H1 (cell line): ENCODE data around the gene UHRF1. TPM values are rescaled to one million over a fixed set of nuclear protein-coding genes. Genes with fewer than 3 reads are reported as not detected.

Source experiments
- CTCF ChIA-PET: fragments of 300-600 bp; sonication (Branson Sonifier 250); formaldehyde crosslinking; loops from one replicate; lab custom pipeline; 2021; ENCODE audit not compliant: partially characterized antibody; lab: Charles Lee
- POLR2A ChIA-PET: fragments of 300-600 bp; sonication (Branson Sonifier 250); formaldehyde crosslinking; loops from one replicate; lab custom pipeline; 2021; ENCODE audit warnings: inconsistent platforms; ENCODE audit not compliant: partially characterized antibody; lab: Charles Lee
- DNase-seq, 2 experiments: peaks; one replicate each; pipeline versions ENCODE4 v3.0.0 to v3.0.0-alpha.2; 2010 to 2022; ENCODE audit warnings: low spot score in 2 of 2, low read depth in 1 of 2, mixed read lengths in 1 of 2
- FAIRE-seq: peaks from 2 replicates; lab custom pipeline; 2011; peaks lifted over from hg19 to GRCh38; lab: Jason Lieb, UNC
- H2AFZ ChIP-seq: 2 replicates; pipeline ENCODE4 v1.8.1; 2012; ENCODE audit warnings: low read length, inconsistent platforms
- H2AK5ac ChIP-seq: 2 replicates; pipeline ENCODE4 v1.6.1; 2013; ENCODE audit warnings: low read depth, low read length
- H2BK120ac ChIP-seq: replicated peaks from 2 replicates; pipeline ENCODE3; 2013; ENCODE audit warnings: low read depth, low read length, inconsistent platforms
- H2BK12ac ChIP-seq: 2 replicates; pipeline ENCODE4 v1.6.1; 2013; ENCODE audit warnings: low read depth, low read length
- H2BK15ac ChIP-seq: 2 replicates; pipeline ENCODE4 v1.6.1; 2013; ENCODE audit warnings: low read length
- H2BK20ac ChIP-seq: 2 replicates; pipeline ENCODE4 v1.6.1; 2013; ENCODE audit warnings: low read length
- H2BK5ac ChIP-seq: 2 replicates; pipeline ENCODE4 v1.6.1; 2013; ENCODE audit warnings: low read depth, low read length
- H3K14ac ChIP-seq: 2 replicates; pipeline ENCODE4 v1.6.1; 2013; ENCODE audit warnings: inconsistent platforms; ENCODE audit not compliant: insufficient read length
- H3K18ac ChIP-seq: 2 replicates; pipeline ENCODE4 v1.6.1; 2013; ENCODE audit warnings: low read length; ENCODE audit errors: extremely low read depth
- H3K23ac ChIP-seq: 2 replicates; pipeline ENCODE4 v1.6.1; 2013; ENCODE audit warnings: inconsistent platforms; ENCODE audit not compliant: insufficient read length
- H3K23me2 ChIP-seq: 2 replicates; pipeline ENCODE4 v1.6.1; 2013; ENCODE audit warnings: low read depth, low read length
- H3K27ac ChIP-seq: 2 replicates; pipeline ENCODE4 v1.6.1; 2011; ENCODE audit warnings: low read depth, low read length, inconsistent platforms
- H3K27me3 ChIP-seq, 4 experiments: replicated peaks in 1 of 4; 1 replicate in 1 of 4; 2 replicates in 3 of 4; pipeline versions ENCODE4 v1.6.1 to v1.8.1; 2011 to 2013; ENCODE audit warnings: low read length in 3 of 4, mild to moderate bottlenecking in 3 of 4, inconsistent platforms in 2 of 4, mixed read lengths in 2 of 4, moderate library complexity in 1 of 4; ENCODE audit not compliant: control insufficient read depth in 3 of 4, insufficient read depth in 3 of 4; ENCODE audit errors: extremely low read depth in 1 of 4
- H3K36me3 ChIP-seq, 4 experiments: 2 replicates each; pipeline versions ENCODE4 v1.6.1 to v1.8.1; 2011 to 2013; ENCODE audit warnings: mild to moderate bottlenecking in 4 of 4, low read length in 3 of 4, moderate library complexity in 2 of 4, control low read depth in 1 of 4, inconsistent platforms in 1 of 4; ENCODE audit not compliant: insufficient read depth in 4 of 4, control insufficient read depth in 2 of 4
- H3K4ac ChIP-seq: replicated peaks from 2 replicates; pipeline ENCODE3; 2013; ENCODE audit warnings: low read length, low read depth, mixed read lengths, inconsistent platforms; ENCODE audit not compliant: insufficient read length
- H3K4me1 ChIP-seq, 4 experiments: replicated peaks in 1 of 4; 1 replicate in 1 of 4; 2 replicates in 3 of 4; pipeline versions ENCODE4 v1.6.1 to v1.8.1; 2011 to 2013; ENCODE audit warnings: low read length in 3 of 4, inconsistent platforms in 2 of 4, mixed read lengths in 1 of 4; ENCODE audit not compliant: insufficient read depth in 4 of 4, control insufficient read depth in 3 of 4
- H3K4me2 ChIP-seq, 2 experiments: 2 replicates each; pipeline versions ENCODE4 v1.6.1 to v1.8.1; 2011 to 2013; ENCODE audit warnings: low read depth in 2 of 2, low read length in 2 of 2, control low read depth in 1 of 2, inconsistent platforms in 1 of 2, mild to moderate bottlenecking in 1 of 2; ENCODE audit not compliant: insufficient read depth in 1 of 2
- H3K4me3 ChIP-seq, 4 experiments: fragments of 200-600, 300-600 bp in 1 of 4; sonication (generic), shearing (Covaris generic), sonication (Bioruptor Twin) in 1 of 4; 2 replicates each; pipeline versions ENCODE4 v1.5.1 to v1.8.1; 2011 to 2016; ENCODE audit warnings: low read length in 4 of 4, low read depth in 3 of 4, control low read depth in 2 of 4, inconsistent platforms in 2 of 4, mild to moderate bottlenecking in 2 of 4, mixed read lengths in 1 of 4, moderate library complexity in 1 of 4; ENCODE audit not compliant: insufficient read depth in 2 of 4; ENCODE audit errors: extremely low read depth in 1 of 4
- H3K56ac ChIP-seq: replicated peaks from 2 replicates; pipeline ENCODE3; 2013; ENCODE audit warnings: low read depth, mild to moderate bottlenecking, mixed read lengths, low read length, inconsistent platforms; ENCODE audit not compliant: insufficient read length
- H3K79me1 ChIP-seq: 2 replicates; pipeline ENCODE4 v1.6.1; 2013; ENCODE audit warnings: low read depth, low read length, control low read depth
- H3K79me2 ChIP-seq, 2 experiments: 2 replicates each; pipeline versions ENCODE4 v1.6.1 to v1.8.1; 2012 to 2013; ENCODE audit warnings: low read length in 2 of 2, mild to moderate bottlenecking in 2 of 2, inconsistent platforms in 1 of 2; ENCODE audit not compliant: insufficient read depth in 2 of 2, control insufficient read depth in 1 of 2
- H3K9ac ChIP-seq, 4 experiments: replicated peaks in 1 of 4; 1 replicate in 1 of 4; 2 replicates in 3 of 4; pipeline versions ENCODE4 v1.6.1 to v1.8.1; 2011 to 2013; ENCODE audit warnings: low read depth in 3 of 4, low read length in 3 of 4, control low read depth in 2 of 4, mild to moderate bottlenecking in 2 of 4, moderate library complexity in 2 of 4, inconsistent platforms in 1 of 4; ENCODE audit errors: extremely low read depth in 1 of 4
- H3K9me3 ChIP-seq, 2 experiments: 2 replicates each; pipeline versions ENCODE4 v1.6.1 to v1.8.1; 2012 to 2013; ENCODE audit warnings: mild to moderate bottlenecking in 2 of 2, moderate library complexity in 2 of 2, control low read depth in 1 of 2, inconsistent platforms in 1 of 2, low read depth in 1 of 2, low read length in 1 of 2, mixed read lengths in 1 of 2; ENCODE audit not compliant: insufficient read depth in 2 of 2
- H4K20me1 ChIP-seq, 2 experiments: replicated peaks in 1 of 2; 2 replicates each; pipeline versions ENCODE3 to v1.8.1; 2011 to 2013; ENCODE audit warnings: inconsistent platforms in 2 of 2, low read length in 2 of 2, mild to moderate bottlenecking in 1 of 2; ENCODE audit not compliant: insufficient read depth in 2 of 2, control insufficient read depth in 1 of 2
- H4K5ac ChIP-seq: 2 replicates; pipeline ENCODE4 v1.6.1; 2013; ENCODE audit warnings: low read length, low read depth, mixed read lengths, inconsistent platforms; ENCODE audit not compliant: insufficient read length
- H4K8ac ChIP-seq: 2 replicates; pipeline ENCODE4 v1.8.0; 2013; ENCODE audit warnings: mild to moderate bottlenecking, moderate library complexity, low read length, inconsistent platforms; ENCODE audit not compliant: insufficient read depth; ENCODE audit errors: extremely low read depth
- H4K91ac ChIP-seq: replicated peaks from 2 replicates; pipeline ENCODE3; 2013; ENCODE audit warnings: low read length, mixed read lengths, inconsistent platforms; ENCODE audit not compliant: insufficient read length
- BACH1 ChIP-seq: IDR thresholded peaks from 2 replicates; pipeline ENCODE4 v1.6.1; 2012; ENCODE audit warnings: low read length, improper control_type of control experiment
- CBX8 ChIP-seq: fragments of 300-800, 300-1000 bp; sonication (generic); IDR thresholded peaks from 2 replicates; pipeline ENCODE4 v1.7.1; 2016; ENCODE audit warnings: low read depth, low read length, borderline replicate concordance
- EZH2 ChIP-seq: fragments of 200-600 bp; sonication (generic); IDR thresholded peaks from 2 replicates; pipeline ENCODE4 v1.7.1; 2012; ENCODE audit warnings: low read depth, mild to moderate bottlenecking, moderate library complexity, low read length, inconsistent platforms; ENCODE audit not compliant: severe bottlenecking
- NANOG ChIP-seq: IDR thresholded peaks from 2 replicates; pipeline ENCODE4 v1.6.1; 2011; ENCODE audit warnings: low read length, low read depth, mild to moderate bottlenecking, inconsistent platforms; ENCODE audit not compliant: insufficient read depth, poor library complexity, severe bottlenecking
- NRF1 ChIP-seq: IDR thresholded peaks from 2 replicates; pipeline ENCODE4 v1.6.1; 2011; ENCODE audit warnings: mild to moderate bottlenecking, low read depth, low read length, improper control_type of control experiment
- PHF8 ChIP-seq: fragments of 200-600 bp; sonication (generic); conservative IDR thresholded peaks from 2 replicates; pipeline ENCODE4 v1.7.1; 2012; ENCODE audit warnings: low read depth, mild to moderate bottlenecking, inconsistent platforms, low read length, moderate library complexity
- WGBS, 2 experiments: shearing (Covaris generic) in 1 of 2; methylation state at CpG; one replicate each; pipeline versions ENCODE4 v1.1.6 to v1.1.7; 2013 to 2015; ENCODE audit warnings: low lambda C conversion rate in 2 of 2, mixed read lengths in 2 of 2, inconsistent platforms in 1 of 2, low coverage in 1 of 2, missing lambda C conversion rate in 1 of 2; ENCODE audit not compliant: insufficient replicate concordance in 2 of 2, insufficient coverage in 1 of 2, insufficient read length in 1 of 2; ENCODE audit errors: extremely low coverage in 1 of 2, missing lambda C conversion rate in 1 of 2; 5-methylcytosine and 5-hydroxymethylcytosine counted together
- polyA plus RNA-seq, 7 experiments: library from polyadenylated mRNA; depleted of rRNA in 3 of 7; stranded (reverse) in 5 of 7; unstranded in 2 of 7; fragments of >200 nt in 5 of 7; fragments of 200-250 nt in 2 of 7; gene quantifications; 1 replicate in 5 of 7; 2 replicates in 1 of 7; 4 replicates in 1 of 7; pipeline versions ENCODE4 v1.2.1 to v1.2.3, GENCODE V29; 2011 to 2013; ENCODE audit warnings: missing spikeins in 2 of 7, mixed read lengths in 2 of 7
- total RNA-seq: library from RNA; stranded (reverse); fragmentation: NEBNext Ultra II Directional; extraction: Animal tissue kit (Norgen Biotek cat#: 25700); gene quantifications from 2 replicates; pipeline ENCODE4 v1.2.1, GENCODE V29; 2021
- TF ChIP-seq, protein P1 (sequence below): IDR thresholded peaks from 2 replicates; pipeline ENCODE4 v1.6.1; 2011; ENCODE audit warnings: low read length, improper control_type of control experiment
- TF ChIP-seq, protein P2 (sequence below): IDR thresholded peaks from 2 replicates; pipeline ENCODE4 v1.6.1; 2012; ENCODE audit warnings: inconsistent platforms

Gene UHRF1
- total and polyA plus RNA-seq, 2 of the 8 experiments (the other 6 are each of a cell fraction or from before 2014, with no cell fraction given), result 14.7 to 65.8 TPM

DNA sequence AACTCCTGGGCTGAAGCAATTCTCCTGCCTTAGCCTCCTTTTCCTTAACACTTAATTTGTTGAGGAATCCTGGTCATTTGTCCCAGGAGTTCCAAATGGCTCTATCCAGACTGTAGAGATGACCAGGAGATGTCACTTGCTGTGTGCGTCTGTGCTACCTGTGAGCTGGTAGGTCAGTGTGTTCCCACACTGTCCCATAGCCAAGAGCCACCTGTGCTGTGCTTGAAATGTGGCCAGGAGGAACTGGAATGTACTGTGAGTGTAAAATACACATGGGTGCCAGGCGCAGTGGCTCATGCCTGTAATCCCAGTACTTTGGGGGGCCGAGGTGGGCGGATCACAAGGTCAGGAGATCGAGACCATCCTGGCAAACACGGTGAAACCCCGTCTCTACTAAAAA is 30.2 kb downstream of the UHRF1 start:
- WGBS, 2 experiments, result 95% methylated on average over 7 of the region's 7 CpGs; no CpG with 5 or more reads in 1 of the 2 experiments
- no peak overlapping the region for H4K91ac ChIP-seq
- no peaks in the 10 kb centered on the region for H3K9me3 ChIP-seq
- no peak overlapping the region for H3K27ac ChIP-seq
- DNase-seq (no peak), FAIRE-seq (no peak)
- no peaks in the 10 kb centered on the region for H3K23me2 ChIP-seq
- H2BK12ac ChIP-seq, result no peak overlapping the region
- no peak overlapping the region for H3K14ac ChIP-seq
- H3K23ac ChIP-seq, result no peak overlapping the region
- H2BK15ac ChIP-seq, result no peak overlapping the region
- no peak overlapping the region for H4K5ac ChIP-seq
- H3K56ac ChIP-seq, result no peak overlapping the region
- no peaks in the 10 kb centered on the region; a peak in 1 of 4 replicates for H3K79me2 ChIP-seq
- peaks cover 2 to 10% of the 10 kb centered on the region in 2 experiments for H4K20me1 ChIP-seq
- peaks cover 7 to 34% (median 13%) of the 10 kb centered on the region in 4 experiments; a peak in 5 of 8 replicates for H3K36me3 ChIP-seq
- no peak for TF ChIP-seq CBX8
- no peak for TF ChIP-seq PHF8
- TF ChIP-seq, protein P1, sequence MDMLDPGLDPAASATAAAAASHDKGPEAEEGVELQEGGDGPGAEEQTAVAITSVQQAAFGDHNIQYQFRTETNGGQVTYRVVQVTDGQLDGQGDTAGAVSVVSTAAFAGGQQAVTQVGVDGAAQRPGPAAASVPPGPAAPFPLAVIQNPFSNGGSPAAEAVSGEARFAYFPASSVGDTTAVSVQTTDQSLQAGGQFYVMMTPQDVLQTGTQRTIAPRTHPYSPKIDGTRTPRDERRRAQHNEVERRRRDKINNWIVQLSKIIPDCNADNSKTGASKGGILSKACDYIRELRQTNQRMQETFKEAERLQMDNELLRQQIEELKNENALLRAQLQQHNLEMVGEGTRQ, result no peak
- TF ChIP-seq EZH2, result no peak
- TF ChIP-seq NANOG, result no peak
- TF ChIP-seq NRF1, result no peak
- no peak for TF ChIP-seq BACH1
- TF ChIP-seq, protein P2, sequence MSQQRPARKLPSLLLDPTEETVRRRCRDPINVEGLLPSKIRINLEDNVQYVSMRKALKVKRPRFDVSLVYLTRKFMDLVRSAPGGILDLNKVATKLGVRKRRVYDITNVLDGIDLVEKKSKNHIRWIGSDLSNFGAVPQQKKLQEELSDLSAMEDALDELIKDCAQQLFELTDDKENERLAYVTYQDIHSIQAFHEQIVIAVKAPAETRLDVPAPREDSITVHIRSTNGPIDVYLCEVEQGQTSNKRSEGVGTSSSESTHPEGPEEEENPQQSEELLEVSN, result no peak
- TF ChIP-seq, all 59 proteins: peak for 0
- Histone ChIP-seq H3K4me2 (no peak overlapping the region), H3K4me3 (no peak overlapping the region), H4K8ac (no peak overlapping the region), H2BK120ac (no peak overlapping the region), H3K27me3 (no peaks in the 10 kb centered on the region), H2AK5ac (no peak overlapping the region), H2AFZ (no peak overlapping the region), H3K4me1 (no peaks in the 10 kb centered on the region), H3K79me1 (peaks cover 3% of the 10 kb centered on the region; the same call in 1 of the 2 replicates), H3K18ac (no peak overlapping the region), H3K4ac (no peak overlapping the region), H3K9ac (no peak overlapping the region), H2BK20ac (no peak overlapping the region), H2BK5ac (no peak overlapping the region)
- CTCF ChIA-PET, result interaction anchor here (0.6 to 6.8 kb wide), 5 partner anchors 10 to 90 kb away, joined by 3 to 67 read pairs (median 8); no protein-coding TSS in a partner anchor
- POLR2A ChIA-PET, result interaction anchor here (0.8 kb wide), 2 partner anchors 10 to 48 kb away, joined by 3 to 5 read pairs; no protein-coding TSS in a partner anchor
